ENCODE measurements around the gene ALAS1.

Gene ALAS1

DNA sequence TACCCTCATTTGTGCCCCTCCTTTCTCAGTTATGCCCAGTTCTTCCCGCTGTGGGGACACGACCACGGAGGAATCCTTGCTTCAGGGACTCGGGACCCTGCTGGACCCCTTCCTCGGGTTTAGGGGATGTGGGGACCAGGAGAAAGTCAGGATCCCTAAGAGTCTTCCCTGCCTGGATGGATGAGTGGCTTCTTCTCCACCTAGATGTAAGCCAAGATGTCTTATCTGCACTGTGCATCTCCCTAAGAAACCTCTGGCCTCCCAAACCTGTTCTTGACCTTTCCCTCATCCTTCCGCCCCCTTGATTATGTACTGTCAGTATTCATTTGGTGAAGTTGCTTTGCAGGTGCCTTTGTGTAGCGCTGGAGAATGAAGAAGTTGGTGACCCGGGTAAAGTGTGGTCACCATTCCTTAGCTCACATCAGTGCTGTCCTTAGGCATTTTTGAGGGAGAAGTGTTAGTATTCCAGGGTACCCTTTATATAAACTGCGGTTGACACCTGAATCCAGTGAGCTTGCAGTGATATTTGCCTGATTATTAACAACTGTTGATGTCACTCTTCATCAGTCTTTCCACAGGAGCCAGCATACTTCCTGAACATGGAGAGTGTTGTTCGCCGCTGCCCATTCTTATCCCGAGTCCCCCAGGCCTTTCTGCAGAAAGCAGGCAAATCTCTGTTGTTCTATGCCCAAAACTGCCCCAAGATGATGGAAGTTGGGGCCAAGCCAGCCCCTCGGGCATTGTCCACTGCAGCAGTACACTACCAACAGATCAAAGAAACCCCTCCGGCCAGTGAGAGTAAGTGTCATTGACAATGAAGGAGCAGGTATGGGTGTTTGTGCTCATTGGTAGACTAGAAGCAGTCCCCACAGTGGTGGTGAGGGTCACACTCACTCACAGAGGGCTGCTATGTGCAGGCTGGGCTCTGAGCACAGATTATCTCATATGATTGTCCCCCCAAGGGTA is 966 bp downstream of the ALAS1 start:
- DNase-seq (ENCODE audit: low read depth), result no peak

DNA sequence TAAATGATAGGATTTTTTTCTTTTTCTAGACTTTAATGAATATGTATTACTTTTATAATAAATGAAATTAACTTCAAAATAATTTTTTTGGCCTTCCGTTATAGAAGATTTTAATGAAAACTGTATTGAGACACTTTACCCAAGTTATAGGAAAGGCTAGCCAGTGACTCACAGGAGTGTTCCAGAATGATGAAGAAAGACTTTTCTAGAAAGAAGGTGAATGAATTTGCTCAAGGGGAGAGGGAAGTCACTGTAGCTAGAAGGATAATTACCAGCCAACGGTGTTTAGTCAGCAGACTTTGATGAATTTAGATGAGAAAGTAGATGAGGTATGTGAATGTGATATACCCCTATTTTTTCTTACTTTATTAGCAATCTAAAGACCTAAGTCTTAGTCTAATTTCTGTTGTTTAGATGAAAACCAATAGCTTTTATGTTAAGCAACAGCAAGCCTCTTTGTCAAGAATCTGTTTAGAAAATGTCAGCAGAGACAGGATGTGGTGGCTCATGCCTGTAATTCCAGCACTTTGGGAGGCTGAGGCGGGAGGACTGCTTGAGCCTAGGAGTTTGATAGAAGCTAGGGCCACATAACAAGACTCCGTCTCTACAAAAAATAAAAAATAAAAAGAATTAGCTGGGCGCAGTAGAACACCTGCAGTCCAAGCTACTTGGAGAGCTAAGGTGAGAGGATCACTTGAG is 3.2 kb downstream of the ALAS1 start:
- DNase-seq (ENCODE audit: low read depth), result no peak

DNA sequence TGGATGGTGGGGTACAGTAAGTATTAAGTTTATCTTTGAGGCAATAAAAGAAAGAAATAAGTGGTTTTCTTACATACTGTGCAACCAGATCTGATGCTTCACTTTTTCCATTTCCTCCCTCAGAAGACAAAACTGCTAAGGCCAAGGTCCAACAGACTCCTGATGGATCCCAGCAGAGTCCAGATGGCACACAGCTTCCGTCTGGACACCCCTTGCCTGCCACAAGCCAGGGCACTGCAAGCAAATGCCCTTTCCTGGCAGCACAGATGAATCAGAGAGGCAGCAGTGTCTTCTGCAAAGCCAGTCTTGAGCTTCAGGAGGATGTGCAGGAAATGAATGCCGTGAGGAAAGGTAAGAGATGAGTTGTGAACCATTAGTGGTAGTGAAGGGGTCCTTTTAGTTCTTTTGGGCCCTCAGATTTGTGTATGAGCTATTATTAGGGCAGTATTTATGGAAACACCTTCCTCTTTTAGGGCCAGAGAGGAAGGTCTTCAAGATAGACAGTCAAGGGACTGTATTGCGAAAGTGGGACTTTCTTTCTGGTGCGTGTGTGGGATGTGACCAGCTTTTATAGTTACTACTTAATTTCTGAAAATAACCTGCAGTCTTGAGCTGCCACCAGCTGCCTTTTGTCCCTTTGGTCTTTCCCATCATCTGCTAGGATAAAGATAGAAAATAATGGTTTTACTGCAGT is 4.6 kb downstream of the ALAS1 start:
- no peak for DNase-seq (ENCODE audit: low read depth)

DNA sequence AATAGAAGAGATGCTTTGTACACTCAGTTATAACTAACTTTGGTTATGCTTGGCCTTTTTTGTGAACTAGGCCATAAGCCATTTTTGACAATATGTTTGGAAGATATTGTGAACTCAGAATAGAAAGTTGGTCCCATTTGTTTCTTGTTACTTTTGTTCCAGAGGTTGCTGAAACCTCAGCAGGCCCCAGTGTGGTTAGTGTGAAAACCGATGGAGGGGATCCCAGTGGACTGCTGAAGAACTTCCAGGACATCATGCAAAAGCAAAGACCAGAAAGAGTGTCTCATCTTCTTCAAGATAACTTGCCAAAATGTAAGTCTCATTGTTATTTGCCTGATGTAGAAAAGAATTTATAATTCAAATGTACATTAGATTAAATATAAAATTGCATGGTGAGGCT is 5.7 kb downstream of the ALAS1 start:
- DNase-seq (ENCODE audit: low read depth), result no peak

DNA sequence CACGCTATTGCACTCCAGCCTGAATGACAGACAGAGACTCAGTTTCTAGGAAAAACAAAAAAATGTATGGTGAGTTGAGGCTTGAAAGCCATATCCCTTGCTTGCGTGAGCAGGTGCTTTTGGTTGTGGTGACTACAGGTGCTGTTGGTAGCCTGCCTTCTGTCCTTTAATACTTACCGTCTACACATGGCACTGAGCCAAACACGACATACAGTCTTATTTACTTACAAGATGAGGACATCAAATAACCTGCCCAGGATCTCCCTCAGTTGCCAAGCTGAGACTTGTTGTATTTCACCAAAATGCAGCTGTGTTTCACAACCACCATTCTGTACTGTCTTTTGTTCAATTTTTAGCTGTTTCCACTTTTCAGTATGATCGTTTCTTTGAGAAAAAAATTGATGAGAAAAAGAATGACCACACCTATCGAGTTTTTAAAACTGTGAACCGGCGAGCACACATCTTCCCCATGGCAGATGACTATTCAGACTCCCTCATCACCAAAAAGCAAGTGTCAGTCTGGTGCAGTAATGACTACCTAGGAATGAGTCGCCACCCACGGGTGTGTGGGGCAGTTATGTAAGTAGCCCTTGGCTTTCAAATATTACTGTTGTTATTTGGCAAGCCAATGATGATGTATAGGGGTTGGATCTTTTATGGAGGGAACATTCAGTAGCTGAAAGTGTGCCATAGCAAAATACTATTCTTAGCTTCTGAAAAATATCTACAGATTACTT is 6.5 kb downstream of the ALAS1 start:
- DNase-seq (ENCODE audit: low read depth), result no peak

DNA sequence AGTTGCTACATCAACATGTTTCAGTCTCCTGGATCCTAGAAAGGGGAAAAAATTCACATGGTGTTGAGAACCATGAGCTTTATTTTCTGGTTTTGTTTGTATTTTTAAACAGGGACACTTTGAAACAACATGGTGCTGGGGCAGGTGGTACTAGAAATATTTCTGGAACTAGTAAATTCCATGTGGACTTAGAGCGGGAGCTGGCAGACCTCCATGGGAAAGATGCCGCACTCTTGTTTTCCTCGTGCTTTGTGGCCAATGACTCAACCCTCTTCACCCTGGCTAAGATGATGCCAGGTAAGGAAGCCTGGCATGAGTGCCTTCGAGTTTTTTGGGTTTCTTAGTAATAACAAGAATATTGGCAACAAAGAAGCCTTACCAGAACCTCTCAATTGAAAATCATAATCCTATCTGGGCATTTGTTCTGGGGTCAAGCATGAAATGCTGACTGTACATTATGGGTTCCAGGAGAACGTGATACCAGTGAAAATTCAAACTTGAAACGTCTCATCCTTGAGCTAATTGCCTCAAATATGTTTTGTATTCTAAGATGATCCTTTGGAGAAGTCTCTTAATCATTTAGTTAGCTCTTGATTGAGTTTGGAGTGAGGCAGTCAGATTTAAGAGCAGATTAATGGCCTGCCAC is 7.9 kb downstream of the ALAS1 start:
- no peak for DNase-seq (ENCODE audit: low read depth)

DNA sequence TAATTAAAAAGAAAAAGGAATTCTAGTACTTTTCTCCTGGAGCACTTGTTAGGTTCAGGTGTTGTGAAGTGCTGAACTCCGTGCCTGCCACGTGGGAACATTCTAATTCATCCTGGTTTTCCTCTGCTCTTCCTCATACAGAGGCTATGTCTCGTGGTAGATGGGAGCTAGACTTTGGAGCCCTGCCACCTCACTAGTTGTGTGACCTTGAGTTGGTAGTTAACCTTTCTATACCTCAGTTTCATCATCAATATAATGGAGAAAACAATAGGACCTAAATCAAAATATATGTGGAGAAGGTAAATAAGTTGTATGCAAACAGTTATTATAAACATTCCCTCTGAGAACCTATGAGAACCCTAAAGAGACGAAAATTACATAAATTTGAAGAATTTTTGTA is 10.6 kb downstream of the ALAS1 start:
- DNase-seq (ENCODE audit: low read depth), result no peak

DNA sequence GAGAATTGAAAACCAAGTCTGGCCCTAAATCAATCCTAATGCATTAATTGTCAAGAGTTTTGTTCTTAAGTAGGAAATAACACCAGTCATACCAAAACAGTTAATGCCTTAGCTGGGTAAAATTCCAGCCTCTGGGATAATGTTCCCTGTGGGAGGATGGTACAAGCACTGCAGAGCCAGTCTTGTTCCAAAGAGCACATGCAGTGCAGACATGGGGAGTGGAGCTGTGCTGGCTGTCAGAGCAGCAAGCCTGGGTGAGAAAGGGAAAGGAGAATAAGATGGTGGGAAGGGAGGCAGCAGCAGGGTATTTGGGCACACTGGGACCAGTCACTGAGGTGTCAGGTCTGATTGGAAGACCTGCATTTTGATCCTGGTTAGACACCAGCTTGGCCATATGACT is 12.1 kb downstream of the ALAS1 start:
- no peak for DNase-seq (ENCODE audit: low read depth)

DNA sequence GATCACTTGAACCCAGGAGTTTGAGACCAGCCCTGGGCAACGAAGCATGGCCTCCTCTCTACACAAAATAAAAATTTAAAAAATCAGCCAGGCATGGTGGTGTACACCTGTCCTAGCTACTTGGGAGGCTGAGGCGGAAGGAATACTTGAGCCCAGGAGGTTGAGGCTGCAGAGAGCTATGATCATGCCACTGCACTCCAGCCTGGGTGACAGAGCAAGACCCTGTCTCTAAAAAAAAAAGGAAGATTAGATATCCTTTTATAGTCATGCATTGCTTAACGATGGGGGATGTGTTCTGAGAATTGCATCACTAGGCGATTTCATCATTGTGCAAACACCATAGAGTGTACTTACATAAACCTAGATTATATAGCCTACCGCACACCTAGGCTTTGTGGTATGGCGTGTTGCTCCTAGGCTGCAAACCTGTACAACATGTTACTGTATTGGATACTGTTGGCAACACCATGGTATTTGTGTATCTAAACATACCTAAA is 12.6 kb downstream of the ALAS1 start:
- no peak for DNase-seq (ENCODE audit: low read depth)

DNA sequence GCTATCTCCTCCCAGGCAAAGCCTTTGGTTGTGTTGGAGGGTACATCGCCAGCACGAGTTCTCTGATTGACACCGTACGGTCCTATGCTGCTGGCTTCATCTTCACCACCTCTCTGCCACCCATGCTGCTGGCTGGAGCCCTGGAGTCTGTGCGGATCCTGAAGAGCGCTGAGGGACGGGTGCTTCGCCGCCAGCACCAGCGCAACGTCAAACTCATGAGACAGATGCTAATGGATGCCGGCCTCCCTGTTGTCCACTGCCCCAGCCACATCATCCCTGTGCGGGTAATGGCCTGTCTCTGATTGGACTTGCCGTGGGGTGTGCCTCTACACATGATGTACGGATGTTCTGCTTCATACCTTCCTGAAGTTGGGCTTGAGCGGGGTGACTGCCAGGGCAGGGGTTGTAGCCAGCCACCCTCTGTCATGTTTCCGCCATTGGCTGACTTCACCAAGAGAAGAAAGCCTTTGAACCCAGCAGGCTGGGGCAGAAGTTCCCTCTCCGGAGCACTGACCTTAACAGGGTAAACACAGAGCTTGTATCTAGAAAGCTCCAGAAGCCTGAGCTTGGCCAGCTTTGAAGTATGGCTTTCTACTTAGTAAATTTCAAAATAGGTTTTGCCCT is 13.4 kb downstream of the ALAS1 start:
- no peak for DNase-seq (ENCODE audit: low read depth)

DNA sequence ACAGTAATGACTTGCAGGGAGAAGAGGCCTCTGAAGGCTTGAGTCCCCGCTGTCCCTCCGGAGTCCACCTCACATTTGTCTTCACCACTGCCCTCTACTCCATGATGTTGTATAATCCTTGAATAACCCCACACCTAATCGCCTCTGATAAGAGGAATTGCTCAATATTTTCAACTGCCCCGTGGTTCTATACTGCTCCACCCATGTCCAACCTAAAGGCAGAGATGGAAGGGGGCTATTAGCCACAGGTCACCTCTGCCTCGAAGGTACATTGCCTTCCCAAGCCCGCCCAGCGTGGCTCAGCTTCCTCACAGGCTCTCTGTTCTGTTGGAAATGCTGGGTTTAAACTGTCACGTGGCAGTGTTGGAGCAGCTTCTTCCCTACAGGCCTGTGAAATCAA is 15.0 kb downstream of the ALAS1 start:
- no peak for DNase-seq (ENCODE audit: low read depth)

DNA sequence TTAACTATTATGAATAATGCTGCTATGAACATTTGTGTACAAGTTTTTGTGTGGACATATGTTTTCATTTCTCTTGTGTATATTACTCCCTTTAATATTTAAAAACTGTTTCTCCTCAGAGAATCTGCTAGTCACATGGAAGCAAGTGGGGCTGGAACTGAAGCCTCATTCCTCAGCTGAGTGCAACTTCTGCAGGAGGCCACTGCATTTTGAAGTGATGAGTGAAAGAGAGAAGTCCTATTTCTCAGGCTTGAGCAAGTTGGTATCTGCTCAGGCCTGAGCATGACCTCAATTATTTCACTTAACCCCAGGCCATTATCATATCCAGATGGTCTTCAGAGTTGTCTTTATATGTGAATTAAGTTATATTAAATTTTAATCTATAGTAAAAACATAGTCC is 15.9 kb downstream of the ALAS1 start:
- DNase-seq (ENCODE audit: low read depth), result no peak

DNA sequence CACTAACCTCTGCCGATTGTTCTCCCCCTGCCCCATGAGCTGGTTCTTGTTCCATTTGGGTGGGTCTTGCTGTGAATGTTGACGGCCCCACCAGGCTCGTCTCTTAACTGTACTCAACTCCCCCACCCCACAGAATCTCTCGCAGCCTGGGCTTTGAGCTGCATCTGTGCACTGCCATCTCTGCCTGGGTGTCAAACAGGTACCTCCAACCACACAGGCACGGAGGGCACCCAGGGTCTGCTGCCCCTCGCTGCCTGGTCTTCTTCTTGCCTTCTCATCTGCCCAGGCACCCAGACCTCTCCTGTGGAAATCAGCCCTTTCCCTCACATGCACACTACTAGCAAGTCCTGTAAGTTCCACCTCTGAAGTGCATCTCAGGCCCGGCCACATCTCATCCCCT is 17.4 kb downstream of the ALAS1 start:
- DNase-seq (ENCODE audit: low read depth), result no peak

DNA sequence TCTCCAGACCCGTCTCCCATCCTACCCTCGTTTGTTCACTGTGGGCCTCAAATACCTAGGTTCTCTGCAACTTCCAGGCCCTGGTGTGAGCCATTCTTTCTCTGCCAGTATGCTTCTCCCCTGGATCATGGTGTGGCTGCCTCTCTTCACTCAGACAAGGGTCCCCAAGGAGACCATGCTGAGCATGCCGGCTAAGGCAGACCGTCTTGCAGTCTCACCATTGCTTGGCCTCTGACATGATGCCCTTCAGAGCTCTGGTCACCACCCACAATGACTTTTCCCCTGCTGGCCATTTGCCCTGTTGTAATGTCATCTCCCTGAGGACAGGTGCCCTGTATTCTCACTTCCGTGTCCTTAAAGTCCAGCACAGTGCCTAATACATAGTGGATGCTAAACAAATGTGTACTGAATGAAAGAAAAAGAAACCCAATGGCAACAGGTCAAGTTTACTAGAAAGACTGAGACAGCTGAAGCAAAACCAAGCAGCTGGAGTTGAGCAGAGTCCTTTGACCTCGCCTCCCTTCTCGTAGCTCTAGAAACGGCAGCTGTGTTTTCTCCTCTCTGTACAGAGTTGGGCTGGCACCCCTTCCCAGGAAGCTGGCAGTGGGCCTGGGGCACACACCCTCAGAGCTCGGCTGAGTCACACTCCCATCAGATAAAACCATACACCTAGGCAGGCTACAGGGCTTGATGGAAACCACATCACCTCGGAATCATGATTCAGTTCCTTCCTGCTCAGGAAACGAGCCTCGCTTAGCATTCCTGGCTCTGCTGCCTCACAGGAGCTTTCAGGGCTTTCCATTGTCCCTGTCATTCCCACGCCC is 18.8 kb downstream of the ALAS1 start:
- peak; percentile 60 for DNase-seq (ENCODE audit: low read depth)

DNA sequence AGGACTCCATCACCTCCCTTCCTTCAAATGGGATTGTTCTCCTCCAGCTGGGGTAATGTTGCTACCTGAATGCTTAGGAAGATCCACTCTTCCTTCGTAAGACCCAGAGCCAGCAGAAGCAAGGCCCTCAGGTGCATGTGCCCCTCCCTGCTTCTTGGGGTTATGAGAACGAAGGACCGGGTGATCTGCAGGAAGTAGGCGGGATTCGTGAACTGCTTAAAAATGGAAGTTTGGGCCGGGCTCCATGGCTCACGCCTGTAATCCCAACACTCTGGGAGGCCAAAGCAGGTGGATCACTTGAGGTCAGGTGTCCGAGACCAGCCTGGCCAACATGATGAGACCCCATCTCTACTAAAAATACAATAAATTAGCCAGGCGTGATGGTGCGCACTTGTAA is 19.4 kb downstream of the ALAS1 start:
- DNase-seq (ENCODE audit: low read depth), result no peak

DNA sequence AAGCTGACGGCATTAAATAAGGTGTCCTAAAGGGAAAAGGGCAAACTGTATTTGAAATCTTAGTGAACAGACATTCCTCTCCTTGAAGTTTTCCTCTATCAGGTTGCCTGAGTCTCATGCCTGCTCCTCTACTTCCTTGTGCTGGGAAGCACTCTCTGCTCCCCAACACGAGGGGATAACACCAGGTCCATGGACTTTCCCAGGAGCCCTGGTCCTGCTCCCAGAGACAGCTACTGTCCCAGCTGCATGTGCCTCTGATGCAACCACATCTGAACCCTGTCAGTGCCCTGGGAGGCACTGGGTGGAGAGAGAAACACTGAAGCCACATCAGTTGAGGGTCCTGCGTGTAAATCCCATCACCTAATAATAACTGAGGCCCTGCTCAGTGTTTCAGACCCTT is 20.1 kb downstream of the ALAS1 start:
- DNase-seq (ENCODE audit: low read depth), result no peak

DNA sequence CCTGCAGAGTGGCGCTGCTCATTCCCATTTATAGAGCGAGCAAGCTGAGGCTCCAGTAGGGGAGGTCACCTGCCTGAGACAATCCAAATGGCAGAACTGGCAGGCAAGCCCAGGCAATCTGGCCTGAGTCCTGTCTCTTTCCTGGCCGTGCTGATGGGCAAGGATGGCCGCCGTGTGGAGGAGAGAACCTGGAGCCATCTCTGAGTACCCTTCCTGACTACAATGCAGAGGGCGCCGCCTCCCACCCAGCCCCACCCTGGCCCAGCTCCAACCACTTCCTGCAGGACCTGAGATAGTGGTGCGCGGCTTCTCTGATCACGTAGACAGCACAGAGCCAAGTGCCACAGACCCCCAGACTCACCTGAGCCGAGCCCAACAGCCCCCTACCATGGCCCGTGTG is 20.5 kb downstream of the ALAS1 start:
- no peak for DNase-seq (ENCODE audit: low read depth)

DNA sequence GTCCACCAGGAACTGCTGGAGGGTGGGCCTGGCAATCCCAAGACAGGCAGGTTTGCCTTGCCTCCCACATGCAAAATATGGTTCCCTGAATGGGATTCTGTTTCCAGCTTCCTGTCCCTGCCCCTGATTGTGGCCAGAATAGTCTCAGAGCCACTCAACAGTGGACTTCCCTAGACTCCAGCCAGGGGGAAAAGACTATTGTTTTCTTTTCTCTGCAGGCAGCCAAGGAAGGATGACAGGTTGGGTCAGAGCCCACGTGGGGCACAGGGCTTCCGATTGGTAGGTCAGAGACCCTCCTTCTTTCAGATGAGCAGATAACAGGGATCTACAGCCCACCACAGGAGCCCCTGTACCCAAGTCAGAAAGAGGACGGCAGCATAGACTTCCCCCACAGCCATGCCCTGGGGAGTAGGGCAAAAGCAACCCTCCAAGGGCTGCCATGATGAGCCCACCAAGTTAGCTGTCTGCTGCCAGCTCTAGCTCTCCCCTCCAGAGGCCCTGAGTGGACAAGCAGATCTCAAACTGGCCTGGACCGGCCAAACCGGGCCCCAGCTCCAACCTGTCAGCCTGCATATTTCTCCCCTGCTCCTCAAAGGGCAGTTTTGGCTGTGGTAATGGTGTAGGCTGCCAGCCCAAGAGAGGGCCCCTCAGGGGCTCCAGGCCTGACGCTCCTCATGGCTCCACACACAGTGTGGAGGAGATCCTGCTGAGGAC is 21.1 kb downstream of the ALAS1 start:
- DNase-seq (ENCODE audit: low read depth), result no peak

DNA sequence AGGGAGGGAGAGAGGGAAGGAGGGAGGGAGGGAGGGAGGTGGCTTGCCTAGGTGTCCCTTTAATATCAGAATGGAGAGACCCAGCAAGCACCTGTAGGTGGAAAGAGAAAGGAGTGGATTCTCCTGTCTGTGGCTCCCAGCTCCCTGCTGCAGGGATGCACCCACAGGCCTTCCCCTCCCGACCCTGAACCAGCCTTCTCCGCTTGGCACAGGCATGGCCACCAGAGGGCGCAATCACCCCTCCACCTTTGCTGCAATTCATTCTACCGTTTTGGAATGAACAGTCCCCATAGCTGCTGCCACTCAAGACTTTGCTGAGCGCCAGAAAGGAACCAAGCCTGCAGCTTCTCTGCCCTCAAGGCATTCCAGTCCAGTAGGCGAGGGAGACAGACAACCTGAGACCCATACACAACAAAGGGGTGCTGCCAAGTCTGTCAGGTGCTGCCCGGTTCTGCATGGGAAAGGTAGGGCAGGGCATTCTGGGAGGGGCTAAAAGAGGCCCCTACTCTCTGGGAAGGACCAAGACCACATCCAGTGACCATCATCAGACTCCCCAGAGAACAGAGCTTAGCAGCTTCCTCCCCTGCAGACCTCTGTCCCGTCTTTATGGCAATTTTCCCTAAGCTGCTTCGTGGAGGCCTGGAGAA is 22.5 kb downstream of the ALAS1 start:
- peak; percentile 77 for DNase-seq (ENCODE audit: low read depth)
